Left lung (tissue), 10 donors: ENCODE measurements around the gene ACVR2A. TPM values are rescaled to one million over a fixed set of nuclear protein-coding genes. Genes with fewer than 3 reads are reported as not detected.

Experiments used
- ATAC-seq: fragments of 200-7000 bp; cut with Tn5 transposase; one replicate; pipeline ENCODE4 v1.9.1; 2020; ENCODE audit warnings: moderate library complexity
- DNase-seq, 4 donors: peaks; one replicate each; pipeline ENCODE4 v3.0.0-alpha.2; 2013 to 2020
- H3K27ac ChIP-seq, 2 donors: fragments of 200-600 bp; sonication (generic) in 1 of 2; one replicate each; pipeline versions ENCODE4 v1.5.0 to v1.8.0; 2020 to 2021
- H3K27me3 ChIP-seq, 2 donors: fragments of 200-600 bp; sonication (generic) in 1 of 2; one replicate each; pipeline versions ENCODE4 v1.5.0 to v1.8.0; 2020 to 2021
- H3K36me3 ChIP-seq, 2 donors: fragments of 200-600 bp; sonication (generic) in 1 of 2; one replicate each; pipeline versions ENCODE4 v1.5.0 to v1.8.0; 2020 to 2021
- H3K4me1 ChIP-seq, 2 donors: fragments of 200-600 bp; one replicate each; pipeline ENCODE4 v1.8.0; 2021
- H3K4me3 ChIP-seq, 2 donors: fragments of 200-600 bp; sonication (generic) in 1 of 2; one replicate each; pipeline versions ENCODE4 v1.5.0 to v1.8.0; 2020 to 2021; ENCODE audit warnings: mild to moderate bottlenecking in 1 of 2
- H3K9me3 ChIP-seq, 2 donors: fragments of 200-600 bp; sonication (generic) in 1 of 2; one replicate each; pipeline versions ENCODE4 v1.5.0 to v1.8.0; 2020 to 2021
- intact Hi-C, 2 donors: fragments of 100-400 bp; cut with DNase I; formaldehyde crosslinking; loops; one replicate each; pipeline versions ENCODE4 v1.11.2 to v1.14.2; 2022
- polyA plus RNA-seq, 6 donors: library from polyadenylated mRNA; unstranded; fragments of 120-200 nt; gene quantifications; one replicate each; pipeline ENCODE4 v1.2.1, GENCODE V29; 2013; ENCODE audit not compliant: insufficient read length in 6 of 6
- total RNA-seq, 2 donors: library from RNA; stranded (reverse); fragmentation: NEBNext Ultra II Directional; extraction: Animal tissue kit (Norgen Biotek cat#: 25700); gene quantifications; one replicate each; pipeline ENCODE4 v1.2.1, GENCODE V29; 2021
- TF ChIP-seq, protein P1 (sequence below), 2 donors: fragments of 200-600 bp; sonication (generic) in 1 of 2; IDR thresholded peaks; one replicate each; pipeline versions ENCODE4 v1.5.0 to v1.8.0; 2021; ENCODE audit warnings: antibody characterized with exemption in 2 of 2
- donor health status: DM: no; HTN: yes; CAD: no.
- donor health status: DM: no; HTN: no; CAD: no.

Gene ACVR2A
- total and polyA plus RNA-seq, 8 donors: 17.8 to 35.9 (median 28.1) TPM

DNA sequence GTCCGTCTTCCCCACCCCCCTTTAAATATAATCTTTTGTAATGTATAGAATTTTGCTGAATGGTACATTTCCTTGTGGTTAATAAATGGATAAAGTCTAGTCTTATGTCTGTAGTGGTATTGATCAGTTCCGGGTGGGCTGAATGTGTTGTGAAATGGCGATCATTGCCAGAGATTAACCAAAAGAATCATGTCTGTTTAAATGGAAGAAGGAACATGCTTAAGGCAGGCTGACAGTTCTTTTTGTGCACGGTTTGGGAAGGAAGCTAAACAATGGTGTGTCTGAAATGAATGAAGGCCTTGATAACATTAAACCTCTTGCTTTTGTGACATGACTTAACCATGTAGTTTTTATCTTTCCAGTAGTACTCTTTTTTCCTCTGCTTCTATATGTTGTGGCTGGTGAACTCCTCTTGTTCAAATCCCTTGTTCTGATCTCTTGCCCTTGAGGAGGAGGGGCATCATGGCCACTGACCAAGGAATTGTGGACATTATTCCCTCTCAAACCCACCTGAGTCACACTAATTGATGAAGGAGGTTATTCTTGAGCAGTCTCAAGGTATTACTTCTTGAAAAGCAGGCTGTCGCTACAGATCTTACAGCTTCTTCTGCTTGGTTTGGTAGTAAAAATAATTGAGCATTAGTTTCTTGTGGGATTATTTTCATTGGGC is 1.7 kb downstream of the ACVR2A start:
- intact Hi-C loops: no loop called here
- Histone ChIP-seq H3K4me3 (peak overlapping the region; percentile 47 to 68), H3K9me3 (no peaks in the 10 kb centered on the region), H3K36me3 (no peaks in the 10 kb centered on the region), H3K27me3 (peaks cover 0 to 52% of the 10 kb centered on the region in 2 donors), H3K4me1 (peaks cover 6 to 44% of the 10 kb centered on the region in 2 donors), H3K27ac (no peak overlapping the region)
- DNase-seq (no peak), ATAC-seq (no peak)
- TF ChIP-seq, protein P1, sequence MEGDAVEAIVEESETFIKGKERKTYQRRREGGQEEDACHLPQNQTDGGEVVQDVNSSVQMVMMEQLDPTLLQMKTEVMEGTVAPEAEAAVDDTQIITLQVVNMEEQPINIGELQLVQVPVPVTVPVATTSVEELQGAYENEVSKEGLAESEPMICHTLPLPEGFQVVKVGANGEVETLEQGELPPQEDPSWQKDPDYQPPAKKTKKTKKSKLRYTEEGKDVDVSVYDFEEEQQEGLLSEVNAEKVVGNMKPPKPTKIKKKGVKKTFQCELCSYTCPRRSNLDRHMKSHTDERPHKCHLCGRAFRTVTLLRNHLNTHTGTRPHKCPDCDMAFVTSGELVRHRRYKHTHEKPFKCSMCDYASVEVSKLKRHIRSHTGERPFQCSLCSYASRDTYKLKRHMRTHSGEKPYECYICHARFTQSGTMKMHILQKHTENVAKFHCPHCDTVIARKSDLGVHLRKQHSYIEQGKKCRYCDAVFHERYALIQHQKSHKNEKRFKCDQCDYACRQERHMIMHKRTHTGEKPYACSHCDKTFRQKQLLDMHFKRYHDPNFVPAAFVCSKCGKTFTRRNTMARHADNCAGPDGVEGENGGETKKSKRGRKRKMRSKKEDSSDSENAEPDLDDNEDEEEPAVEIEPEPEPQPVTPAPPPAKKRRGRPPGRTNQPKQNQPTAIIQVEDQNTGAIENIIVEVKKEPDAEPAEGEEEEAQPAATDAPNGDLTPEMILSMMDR (IDR thresholded peaks at IDR 0.05): no peak

DNA sequence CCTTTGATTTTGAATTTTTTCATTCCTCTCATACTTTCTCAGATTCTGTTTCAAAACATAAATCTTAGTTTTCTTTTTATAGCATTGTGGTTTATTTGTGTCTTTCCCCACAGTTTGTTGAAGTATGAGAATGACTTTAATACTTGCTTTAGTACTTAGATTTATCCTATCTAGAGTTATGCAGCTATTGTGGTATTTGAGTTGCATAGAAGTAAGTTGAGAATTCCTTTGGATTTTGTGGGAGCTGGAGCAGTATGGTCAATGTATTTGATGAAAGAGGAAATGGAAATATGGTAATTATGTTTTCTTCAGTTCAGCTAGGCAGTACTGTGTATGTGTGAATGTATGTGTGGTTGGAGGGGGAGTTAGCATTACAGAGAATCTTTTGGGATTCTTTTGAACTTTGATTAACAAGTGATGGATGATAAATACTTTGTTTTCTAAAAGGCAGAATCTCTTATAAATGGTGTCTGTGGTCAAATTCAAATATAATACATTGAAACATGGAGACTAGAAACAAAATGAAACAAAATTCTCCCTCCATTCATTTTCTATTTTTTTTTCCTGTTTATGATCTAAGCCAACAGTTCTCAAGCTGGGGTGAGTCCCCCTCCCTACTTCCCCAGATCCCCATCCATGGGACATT is 3.0 kb downstream of the ACVR2A start:
- no peaks in the 10 kb centered on the region for H3K9me3 ChIP-seq
- intact Hi-C loops: no loop called here

DNA sequence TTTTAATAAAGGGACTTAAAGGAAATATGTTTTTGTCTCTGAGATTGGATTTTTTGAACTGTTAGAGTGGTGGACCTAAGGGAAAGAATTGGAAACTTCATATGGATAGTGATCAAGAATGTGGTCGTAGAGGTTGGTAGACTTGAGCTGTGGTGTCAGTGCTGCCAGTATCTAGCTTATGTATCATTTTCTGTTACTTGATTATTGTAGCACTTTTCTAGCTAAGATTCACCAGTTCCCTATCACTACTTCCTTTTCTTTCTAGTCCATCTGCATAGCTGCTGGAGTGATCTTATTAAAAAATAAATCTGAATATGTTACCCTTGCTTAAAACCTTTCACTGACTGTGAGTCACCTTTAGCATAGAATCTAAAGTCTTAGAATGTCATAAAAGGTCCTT is 6.0 kb downstream of the ACVR2A start:
- H3K27me3 ChIP-seq: peaks cover 0 to 12% of the 10 kb centered on the region in 2 donors

More for the DNA sequence above, 3.0 kb downstream of the ACVR2A start:
- TF ChIP-seq, protein P1 (IDR thresholded peaks at IDR 0.05): no peak
- H3K4me1 ChIP-seq: peaks cover 6 to 44% of the 10 kb centered on the region in 2 donors
- no peak for DNase-seq
- H3K27ac ChIP-seq: no peak overlapping the region
- no peaks in the 10 kb centered on the region for H3K36me3 ChIP-seq
- peaks cover 0 to 39% of the 10 kb centered on the region in 2 donors for H3K27me3 ChIP-seq
- peak overlapping the region in 1 of 2 donors; percentile 68 for H3K4me3 ChIP-seq
- no peak for ATAC-seq

DNA sequence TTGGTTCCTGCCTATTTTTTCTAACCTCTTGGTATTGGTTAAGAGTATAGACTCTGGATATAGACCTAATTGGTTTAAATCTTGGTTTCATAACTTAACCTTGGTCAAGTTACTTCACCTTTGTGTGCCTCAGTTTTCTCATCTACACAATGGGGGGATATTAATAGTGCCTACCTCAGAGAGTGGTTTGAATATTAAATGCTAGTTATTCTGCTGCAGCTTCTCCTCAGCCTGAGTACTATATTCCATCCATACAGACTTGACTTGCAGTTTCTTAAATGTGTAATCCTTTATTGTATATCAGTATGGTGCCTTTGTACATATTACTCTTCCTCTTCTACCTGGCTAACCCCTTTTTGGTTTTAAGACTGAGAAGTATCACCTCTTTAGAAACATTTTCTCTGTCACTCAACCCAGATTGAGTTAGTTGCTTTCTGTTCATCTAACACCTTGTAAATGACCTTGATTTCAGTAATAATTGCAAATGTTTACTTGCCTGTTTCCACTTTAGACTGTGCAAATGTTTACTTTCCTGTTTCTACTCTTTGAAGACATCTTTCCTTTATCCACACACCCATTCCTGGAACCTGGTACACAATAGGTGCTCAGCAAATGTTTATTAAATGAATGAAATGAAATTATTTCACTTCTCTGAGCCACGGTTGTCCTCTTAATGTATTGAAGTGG is 6.6 kb downstream of the ACVR2A start:
- TF ChIP-seq, protein P1 (IDR thresholded peaks at IDR 0.05): no peak
- Histone ChIP-seq H3K4me3 (no peak overlapping the region), H3K4me1 (peaks cover 6 to 36% of the 10 kb centered on the region in 2 donors), H3K9me3 (no peaks in the 10 kb centered on the region), H3K36me3 (no peaks in the 10 kb centered on the region), H3K27me3 (peaks cover 0 to 7% of the 10 kb centered on the region in 2 donors), H3K27ac (no peak overlapping the region)
- DNase-seq (no peak), ATAC-seq (no peak)
- intact Hi-C loops: no loop called here

More for the DNA sequence above, 6.0 kb downstream of the ACVR2A start:
- TF ChIP-seq, protein P1 (IDR thresholded peaks at IDR 0.05): no peak
- Histone ChIP-seq H3K4me1 (peaks cover 6 to 37% of the 10 kb centered on the region in 2 donors), H3K9me3 (no peaks in the 10 kb centered on the region), H3K27ac (no peak overlapping the region), H3K36me3 (no peaks in the 10 kb centered on the region), H3K4me3 (no peak overlapping the region)
- DNase-seq: no peak
- intact Hi-C loops: no loop called here
- ATAC-seq: no peak
